Stimulated activated CD8-positive, alpha-beta memory T cell treated with anti-CD3 and anti-CD28 coated beads, Interleukin-12 subunit alpha, Interleukin-12 subunit beta, amount 100 ng/mL, for 24 hours (primary cell): ENCODE measurements around the gene CCNK.
A peak's percentile ranks its signal among the peaks of the same experiment; 100 is the strongest.

Experiments
- DNase-seq: peaks from one replicate; pipeline ENCODE4 v3.0.0-alpha.2; 2020; ENCODE audit errors: extremely low read depth

The CCNK gene

DNA sequence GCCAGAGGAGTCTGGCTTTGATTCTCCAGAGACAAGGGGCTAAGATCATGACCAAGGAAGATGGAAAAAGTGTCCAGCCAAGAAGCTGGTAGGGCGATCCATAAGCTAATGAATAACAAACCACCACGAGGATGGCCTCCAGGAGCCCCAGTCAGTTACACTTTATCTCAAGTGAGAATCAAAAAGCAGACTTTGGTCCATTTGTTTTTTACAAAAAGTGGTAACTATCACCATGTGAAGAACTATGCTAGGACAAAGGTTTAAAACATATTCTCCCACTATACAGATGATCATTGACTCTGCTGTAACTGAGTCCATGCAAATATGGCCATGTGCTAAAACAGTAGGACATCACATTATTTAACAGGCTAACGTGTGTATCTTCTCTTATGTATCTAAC, 14.5 kb upstream of the CCNK start:
- no peak for DNase-seq

DNA sequence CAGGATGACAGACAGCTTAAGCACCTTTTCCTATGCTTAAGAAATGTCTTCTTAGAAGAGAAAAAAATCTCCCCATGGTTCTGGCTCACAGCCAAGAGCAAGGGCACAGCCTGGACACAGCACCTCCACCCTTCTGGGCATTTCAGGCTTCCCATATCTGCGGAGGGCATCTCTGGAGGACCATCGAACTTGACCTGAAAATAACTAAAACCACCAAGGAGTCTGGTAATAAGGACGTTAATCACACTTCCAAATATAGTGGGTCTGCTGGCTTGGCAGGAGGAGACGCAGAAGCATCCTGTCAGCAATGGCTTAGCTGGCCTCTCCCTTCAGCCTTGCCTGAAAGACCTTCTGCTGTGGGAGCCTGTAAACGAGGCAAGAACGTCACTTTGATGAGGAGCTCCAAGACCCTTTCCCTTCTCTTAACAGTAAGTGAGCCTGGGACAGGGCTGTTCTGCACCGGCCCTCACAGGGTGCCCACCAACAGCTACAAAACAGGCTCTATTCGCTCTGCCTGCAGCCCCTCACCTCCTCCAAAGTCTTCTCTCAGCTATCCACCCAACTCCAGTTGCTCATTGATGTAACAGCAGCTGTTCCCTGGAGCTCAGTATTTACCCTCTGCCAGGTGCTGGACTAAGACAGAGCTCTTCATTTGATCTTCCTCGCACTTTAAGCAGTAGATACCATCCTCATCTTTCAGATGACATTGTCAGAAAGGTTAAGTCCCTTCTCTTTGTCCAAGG, 13.7 kb upstream of the CCNK start:
- no peak for DNase-seq

DNA sequence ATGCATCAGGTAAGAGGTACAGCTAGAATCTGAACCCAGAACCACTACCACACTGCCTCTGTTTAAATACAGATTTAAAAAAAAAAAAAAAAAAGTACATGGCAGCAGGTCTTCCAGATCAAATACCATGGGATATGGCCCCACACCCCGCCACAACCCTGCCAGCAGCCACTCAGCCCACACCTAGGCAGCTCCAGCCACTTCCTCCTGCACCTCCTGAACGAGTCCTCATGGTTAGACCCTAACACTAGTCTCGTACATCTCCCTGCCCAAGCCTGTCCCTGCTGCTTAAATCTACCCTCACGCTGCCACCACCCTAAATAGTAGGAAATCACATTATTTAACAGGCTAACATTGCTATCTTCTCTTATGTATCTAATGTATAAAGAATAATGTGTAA, 13.1 kb upstream of the CCNK start:
- no peak for DNase-seq

DNA sequence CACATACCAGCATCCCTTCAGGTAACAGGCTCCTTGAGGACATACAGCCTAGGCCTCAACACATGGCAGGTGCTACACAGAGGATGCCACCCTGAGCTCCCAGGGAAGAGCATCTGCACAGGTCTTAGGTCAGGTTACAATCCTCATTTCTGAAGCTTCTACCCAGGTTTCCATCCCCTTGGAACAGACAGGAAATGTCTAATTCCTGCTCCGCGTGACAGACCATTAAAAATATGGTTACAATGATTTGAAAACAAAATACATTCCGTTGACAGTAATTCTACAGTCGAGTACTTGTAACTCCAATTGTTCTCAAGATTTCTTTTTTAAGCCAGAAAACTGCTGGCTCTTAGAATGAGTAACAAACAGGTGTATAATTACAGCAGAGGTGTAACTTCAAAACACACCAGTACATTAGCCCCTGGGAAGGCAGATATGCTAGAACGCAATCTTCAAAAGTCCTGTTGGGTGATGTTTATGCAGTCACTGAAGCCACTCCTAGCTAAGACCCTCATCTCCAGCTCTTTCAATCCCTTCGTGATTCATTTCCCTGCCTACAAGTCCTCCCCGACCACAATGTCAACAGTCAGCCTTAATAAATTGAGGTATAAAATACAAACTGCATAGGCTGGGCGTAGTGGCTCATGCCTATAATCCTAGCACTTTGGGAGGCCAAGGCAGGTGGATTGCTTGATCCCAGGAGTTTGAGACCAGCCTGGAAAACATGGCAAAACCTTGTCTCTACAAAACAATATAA, 12.2 kb upstream of the CCNK start:
- DNase-seq = no peak

DNA sequence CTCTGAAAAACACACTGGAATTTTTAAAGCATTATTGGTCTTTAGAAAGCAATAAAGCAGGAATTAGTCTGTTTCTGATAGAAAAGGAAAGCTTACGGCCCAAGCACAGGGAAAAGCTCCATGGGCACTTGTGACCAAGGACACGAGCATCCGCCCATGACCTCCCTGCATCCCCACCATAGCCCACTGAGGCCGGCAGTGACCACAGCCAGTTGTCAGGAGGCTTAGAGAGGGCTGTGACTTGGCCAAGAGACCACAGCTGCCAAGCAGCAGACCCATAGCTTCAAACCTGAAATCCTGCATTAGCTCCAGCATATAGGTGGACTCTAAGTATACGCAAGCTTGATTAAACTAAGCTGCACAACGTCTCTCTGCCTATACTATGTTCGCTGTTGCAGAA, 9.5 kb upstream of the CCNK start:
- no peak for DNase-seq

DNA sequence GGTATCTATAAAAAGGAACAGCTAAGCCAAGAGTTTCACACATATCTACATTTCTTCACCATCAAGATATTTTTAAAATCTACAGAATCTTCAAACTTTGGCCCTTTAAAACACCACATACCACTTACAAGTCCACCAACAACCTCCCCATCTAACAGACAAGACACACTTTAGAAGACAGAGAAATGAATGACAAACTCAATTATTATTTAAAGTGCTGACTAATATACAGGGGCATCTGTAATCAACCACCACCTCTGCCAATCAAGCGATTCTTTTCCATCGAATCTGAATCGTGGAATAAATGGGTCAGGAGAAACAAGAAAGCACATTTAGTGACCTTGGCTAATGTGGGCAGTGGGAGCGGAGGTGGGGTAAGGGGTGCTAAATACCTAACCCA, 8.3 kb upstream of the CCNK start:
- no peak for DNase-seq

DNA sequence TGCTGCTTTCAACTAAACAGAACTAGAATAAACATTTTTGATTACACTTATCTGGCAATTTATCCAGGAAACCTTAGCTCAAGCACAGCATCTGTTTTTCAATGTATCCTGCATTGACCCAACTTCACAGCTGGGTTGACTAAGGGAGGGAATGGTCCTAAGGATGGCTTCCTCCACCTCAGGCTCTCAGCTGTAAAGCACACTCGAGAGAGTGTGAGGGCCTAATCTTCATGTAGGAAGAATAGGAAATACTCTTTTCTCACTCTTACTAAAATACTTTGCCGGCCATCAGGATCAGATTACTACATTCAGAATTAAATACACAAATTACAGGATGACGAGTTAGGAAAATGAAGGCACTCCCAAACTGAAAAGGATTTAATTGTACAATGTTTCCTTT, 7.8 kb upstream of the CCNK start:
- DNase-seq = no peak

DNA sequence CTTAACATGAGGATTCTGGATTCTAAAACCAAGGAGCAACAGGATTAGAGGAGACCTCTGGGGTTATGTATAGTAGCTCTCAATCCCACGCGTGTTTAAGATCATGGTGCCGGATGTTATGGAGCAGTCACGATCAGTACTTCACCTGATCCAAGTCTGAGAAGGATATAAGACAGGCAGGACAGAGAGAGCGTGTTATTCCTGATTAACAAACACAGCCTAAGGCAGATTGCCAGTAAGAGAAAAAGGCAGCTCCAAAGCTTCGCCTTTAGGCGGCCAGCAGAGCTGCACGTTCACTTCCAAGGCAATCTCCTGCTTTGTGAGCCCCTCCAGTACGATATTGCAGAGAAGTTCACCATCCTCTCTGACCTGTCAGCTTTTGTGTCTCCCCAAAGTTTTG, 6.0 kb upstream of the CCNK start:
- no peak for DNase-seq

DNA sequence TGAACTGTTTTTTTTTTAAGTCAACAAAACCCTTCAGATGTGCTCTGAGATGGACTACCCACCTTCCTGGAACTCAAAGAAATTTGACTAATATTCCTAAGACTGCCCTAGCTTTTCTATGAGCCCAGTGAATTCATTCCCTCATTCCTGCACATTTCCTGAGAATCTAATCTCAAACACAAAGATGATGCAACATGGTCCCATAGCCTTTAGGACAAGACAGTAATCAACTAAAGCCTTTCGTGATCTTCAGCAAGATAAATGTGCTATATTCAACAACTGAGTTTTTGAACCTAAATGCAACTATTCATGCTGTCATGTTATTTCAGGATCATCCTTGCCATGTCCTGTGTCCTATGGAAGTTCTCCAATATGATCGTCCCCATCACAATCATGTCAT, 5.5 kb upstream of the CCNK start:
- no peak for DNase-seq

DNA sequence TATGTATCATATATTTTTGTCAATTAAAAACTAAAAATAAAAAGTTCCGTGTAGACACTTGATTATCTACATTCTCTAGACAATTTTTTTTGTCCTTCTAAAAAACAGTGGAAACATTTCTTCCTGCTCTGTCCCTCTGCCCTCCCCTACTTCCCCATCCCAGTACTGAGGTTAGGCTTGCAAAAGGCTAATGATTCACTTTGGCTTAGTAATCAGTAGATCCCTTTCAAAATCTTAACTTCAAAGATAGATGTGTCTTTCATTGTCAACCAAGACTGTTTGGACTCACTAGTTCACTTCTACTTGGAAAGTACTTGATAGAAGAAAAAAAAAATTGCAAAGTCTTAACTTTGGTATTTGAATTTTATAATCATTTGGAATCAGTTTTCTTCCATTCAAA, 4.3 kb upstream of the CCNK start:
- no peak for DNase-seq

DNA sequence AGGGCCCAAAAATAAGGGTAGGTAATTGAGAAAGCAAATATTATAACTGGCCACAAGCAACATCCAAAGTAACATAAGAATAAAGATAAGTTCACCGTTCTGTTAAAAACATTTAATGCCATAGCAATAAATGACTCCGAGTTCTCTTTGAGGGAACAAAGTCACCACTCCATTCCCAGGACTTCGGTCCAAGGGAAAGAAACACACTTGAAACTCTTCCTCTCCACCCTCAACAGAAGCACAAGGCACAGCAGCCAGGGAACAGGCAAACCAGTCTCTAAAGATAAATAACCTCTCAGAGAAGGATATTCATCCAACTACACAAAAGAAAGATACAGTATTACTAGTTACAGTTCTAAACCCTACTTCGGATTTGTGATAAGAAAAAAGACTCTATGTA, 3.1 kb upstream of the CCNK start:
- no peak for DNase-seq

DNA sequence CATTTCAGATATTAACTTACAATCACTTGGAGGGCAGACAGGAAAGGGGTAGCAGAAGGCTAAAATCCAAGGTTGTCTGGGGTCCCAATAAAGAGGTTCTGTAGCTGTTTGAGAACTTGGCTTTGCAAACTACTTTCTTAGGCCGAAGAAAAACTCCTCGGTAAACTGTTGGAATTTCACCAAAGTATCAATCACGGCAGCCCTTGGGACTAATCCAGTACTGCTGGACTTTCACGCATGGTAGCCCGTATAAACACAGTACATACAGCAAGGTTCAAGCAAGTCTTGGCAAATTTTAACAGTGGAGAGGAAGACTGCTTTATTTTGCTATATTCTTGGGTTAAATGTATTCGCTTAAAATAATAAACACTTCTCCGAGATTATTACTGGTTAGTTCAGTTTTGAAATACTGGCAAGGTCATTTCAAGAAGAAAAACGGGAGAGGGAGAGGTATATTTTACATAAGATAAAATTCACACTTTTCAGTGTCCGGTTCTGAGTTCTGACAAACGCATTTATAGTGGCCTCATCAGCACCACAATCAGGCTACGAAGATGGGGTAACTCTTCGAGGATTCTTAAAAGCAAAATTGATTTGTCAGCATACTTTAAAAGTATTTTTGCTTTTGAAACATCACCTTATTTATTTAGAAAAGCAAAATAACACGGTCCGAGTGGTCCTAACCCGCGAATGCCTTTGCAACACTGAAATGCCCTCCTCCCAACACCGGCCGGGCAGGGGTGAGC, 1.9 kb upstream of the CCNK start:
- DNase-seq = no peak

DNA sequence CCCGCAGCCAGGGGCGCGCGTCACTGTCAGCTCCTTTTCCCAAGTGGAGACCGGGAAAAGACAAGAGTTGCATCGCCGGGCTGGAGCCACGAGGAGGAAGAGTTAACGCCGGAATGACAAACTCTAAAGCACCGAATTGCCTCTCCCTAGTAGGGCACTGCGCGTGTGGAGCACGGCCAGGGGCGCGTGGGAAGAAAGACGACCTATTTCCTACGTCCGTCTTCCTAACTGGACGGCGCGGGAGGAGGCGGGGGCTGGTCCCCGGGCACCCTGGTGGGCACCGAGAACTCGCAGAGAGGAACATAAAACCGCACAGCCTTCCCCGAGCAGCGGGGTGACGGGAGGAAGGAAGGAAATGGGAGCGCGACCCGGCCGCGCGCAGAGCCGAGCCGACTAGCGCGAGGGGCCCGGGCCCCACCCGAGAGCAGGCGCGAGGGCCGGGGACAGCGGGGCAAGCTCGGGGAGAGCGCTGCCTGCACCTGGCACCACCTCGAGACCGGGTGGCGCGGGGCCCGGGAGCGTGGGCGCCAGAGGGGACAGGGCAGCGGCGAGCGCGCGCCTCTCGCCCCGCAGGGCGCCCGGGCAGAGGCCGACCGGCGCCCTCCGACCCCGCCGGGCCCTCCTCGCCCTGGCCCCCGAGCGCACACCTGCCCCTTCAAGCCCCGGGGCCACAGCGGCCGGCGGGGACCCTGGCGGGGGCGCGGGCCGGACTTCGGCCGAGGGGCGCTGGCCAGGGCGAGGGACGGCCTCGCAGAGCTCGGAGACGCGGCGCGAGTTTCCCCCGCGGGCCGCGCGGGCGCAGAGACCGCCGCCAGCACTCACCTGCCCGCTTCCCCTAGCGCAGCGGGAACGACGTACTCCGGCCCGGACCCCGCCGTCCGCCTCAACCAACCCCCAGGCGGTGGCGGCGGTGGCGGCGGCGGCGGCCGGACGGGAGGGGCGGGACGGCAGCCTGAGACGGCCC, 1.0 kb upstream of the CCNK start, which contains the start of gene SETD3:
Gene SETD3, minus strand, starts transcription at position 954 of the 964 bp plus-strand sequence. CDS start 15,054 bp downstream, outside the sequence.
- DNase-seq = peak; percentile 8

DNA sequence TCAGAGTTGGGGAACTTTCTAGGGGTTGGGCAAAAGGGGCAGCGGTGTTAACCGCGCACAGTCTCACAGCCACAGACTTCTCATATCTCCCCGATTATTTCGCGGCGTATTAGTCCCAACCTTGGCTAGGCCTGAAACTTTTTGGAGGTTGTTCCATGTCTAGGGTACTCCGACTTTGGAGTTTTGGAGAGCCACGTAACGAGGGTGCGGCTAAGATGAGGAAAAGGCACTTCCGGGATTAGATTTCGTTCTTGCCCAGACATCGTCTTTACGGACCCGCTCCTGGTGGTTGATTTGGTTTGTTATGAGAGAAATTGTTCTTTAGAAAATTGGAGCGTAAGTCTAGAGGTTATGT, 513 bp downstream of the CCNK start:
- DNase-seq = no peak

DNA sequence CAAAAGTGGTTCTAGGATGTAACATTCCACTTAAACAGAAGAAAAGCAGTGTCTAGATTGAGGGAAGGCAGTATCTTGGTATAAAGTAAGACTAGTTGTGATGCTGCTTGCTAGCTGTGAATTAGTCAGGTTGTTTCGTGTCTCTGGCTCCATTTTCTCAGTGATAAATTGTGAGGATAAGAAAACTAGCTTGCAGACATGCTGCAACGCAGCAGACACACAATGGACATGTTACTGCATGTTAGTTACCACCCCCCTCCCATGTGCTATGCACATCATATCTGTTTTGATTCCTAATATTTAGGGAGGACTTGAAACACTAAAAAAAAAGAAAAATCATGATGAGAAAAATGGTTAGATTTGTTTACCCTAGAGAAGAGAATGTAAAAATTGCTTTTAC, 2.9 kb downstream of the CCNK start:
- DNase-seq = no peak

DNA sequence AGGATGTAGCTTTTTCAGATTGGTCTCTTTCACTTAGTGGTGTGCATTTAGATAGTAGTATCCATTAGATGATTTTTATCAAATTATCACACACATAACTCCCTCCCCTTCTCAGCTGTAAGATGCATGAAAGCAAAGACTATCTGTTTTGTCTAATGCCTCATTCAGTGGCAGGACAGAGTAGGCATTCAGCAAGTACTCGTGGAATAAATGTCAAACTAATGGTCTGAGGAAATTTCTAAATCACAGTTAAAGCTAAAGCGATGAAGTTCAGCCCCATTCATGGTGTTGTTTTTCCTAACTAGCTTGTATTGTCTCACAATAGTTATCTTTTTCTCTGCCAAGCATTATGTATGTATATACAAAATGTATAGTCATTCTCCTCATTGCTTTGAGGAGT, 16.1 kb downstream of the CCNK start:
- no peak for DNase-seq

DNA sequence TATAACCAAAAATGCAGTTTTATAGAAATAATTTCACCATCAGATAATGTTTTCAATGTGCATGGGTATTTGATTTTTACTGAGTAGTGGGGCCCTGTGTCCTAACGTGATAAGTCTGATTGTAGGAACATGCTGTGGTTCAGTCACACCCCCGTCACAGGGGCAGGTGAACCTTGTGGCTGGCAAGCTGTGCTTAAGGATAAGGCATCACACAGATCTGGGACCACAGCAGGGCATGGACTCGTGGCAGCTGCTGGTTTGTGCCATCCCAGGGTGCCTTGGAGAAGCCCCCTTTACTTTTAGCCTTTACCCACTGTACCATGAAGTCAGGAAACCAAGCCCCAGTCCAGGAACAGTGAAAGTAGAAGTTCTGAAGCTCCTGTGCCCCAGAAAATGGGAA, 16.7 kb downstream of the CCNK start:
- no peak for DNase-seq

DNA sequence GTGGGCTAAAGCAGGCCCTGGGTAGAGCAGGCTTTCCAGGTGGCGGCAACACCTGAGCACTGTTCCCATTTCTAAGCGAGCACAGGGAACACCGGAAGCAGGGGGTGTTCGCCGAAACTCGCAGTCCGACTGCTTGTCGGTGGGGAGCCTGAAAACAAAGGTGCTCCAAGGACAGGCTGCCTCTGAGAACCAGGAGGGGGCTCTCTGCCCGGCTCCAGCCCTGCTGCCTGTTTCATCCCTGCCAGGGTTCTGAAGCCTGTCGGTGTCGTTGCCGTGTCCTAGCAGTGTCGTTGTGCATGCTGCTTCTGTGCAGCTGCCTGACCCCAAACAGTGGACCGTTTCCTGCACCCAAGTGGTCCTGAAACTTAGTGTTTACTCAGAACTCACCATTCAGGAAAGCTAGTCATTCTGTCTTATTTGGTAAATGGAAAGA, 21.8 kb downstream of the CCNK start:
- DNase-seq = no peak

DNA sequence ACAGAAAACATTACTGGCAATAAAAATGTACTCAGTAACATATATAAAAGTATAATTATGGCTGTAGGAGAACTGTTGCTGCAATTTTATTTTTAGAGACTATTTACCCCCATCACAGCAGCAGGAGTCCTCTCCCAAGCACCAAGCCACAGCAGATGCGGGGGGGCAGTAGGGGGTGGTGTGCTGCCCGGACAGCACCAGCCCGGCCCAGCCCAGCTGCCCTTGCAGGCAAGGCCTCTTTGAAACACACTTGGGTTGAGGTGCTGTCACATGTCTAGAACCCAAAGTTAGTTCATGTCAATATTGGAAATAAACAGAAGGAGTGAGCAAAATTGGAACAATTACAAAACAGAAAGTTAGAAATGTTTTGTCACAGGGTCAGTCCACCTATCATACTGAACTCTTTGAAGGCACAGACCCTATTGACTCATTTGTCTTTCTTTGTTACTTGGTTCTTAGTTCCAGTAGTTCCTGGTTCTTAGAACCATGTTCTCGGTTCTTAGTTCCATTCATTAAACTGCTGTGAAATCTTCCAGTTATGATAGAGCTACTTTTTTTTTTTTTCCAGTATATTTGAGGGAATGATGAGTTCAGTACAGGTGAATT, 22.7 kb downstream of the CCNK start:
- DNase-seq = no peak

DNA sequence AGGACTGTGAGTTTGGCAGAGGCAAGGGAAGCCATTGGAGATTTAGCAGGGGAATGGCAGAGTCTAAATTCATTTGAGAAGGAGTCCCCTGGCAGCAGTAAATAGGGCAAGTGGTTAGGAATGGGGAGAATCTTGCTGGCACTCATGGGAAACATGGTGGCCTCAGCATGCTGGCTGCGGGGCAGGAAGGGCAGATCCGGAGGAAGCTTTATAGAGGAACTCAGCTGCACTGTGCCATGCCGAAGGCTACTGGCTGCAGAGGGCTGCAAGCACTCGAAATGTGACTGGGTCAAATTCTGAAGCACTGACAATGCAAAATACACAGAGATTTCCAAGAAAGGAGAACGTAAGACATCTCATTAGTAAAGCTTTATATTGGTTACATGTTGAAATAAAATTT, 23.9 kb downstream of the CCNK start:
- no peak for DNase-seq

DNA sequence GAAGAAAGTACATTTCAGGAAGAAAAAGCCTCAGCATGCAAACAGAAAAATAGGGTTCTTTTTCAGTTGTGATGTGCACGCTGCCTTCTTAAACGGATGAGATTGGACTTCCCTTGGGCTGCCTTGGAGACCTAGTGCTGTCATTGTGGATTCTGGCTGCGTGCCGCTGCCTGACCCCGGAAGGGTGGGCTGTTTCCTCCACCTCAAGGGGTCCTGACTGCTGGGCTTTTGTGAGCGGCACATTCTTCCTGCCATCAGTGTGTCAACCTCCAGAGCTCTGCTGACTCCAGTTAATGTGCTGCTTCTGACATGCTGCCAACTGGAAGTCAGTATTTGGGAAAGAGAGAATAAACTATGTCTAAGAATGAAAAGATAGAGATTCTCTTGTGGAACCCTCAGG, 25.1 kb downstream of the CCNK start:
- no peak for DNase-seq
